ENCODE data around the gene SLAIN1.

Gene SLAIN1

DNA sequence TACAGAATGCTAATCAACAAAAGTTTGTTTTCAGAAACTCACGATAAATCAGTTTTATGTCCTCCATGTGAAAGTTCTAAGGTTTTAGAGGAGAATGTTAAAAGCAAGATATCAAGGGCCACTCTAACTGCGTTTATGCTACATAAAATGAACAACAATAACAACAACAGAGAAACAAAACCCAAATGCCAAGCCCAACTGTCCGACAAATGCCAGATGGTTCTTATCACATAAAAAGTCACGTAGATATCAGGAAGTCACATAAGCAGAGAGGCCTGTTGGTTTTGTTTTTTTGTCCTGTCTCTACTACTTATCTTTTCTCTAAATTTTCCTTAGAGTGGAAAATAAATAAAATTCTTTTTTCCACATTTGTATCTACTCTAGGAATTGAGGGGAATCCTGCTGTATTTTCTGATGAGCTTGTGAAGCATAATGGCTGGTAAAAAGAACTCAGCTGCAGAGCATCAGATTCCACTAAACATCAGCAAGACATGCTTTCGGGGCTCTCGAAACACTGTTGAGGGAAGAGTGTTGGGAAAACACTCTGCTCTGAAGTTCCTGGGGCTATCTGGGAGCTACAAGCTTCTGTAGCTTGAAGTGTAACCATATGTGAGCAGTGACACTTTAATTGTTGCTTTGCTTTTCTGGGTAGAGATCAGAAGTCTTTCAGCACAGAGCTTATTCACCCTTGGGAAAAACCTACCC is 110.1 kb downstream of the SLAIN1 start:
- H3K27ac ChIP-seq, result no peak overlapping the region
- no peak overlapping the region for H3K4me3 ChIP-seq (ENCODE audit: low read depth in 1 of 2, low read length in 1 of 2)
- no peaks in the 10 kb centered on the region for H3K9me3 ChIP-seq
- TF ChIP-seq, protein P1, sequence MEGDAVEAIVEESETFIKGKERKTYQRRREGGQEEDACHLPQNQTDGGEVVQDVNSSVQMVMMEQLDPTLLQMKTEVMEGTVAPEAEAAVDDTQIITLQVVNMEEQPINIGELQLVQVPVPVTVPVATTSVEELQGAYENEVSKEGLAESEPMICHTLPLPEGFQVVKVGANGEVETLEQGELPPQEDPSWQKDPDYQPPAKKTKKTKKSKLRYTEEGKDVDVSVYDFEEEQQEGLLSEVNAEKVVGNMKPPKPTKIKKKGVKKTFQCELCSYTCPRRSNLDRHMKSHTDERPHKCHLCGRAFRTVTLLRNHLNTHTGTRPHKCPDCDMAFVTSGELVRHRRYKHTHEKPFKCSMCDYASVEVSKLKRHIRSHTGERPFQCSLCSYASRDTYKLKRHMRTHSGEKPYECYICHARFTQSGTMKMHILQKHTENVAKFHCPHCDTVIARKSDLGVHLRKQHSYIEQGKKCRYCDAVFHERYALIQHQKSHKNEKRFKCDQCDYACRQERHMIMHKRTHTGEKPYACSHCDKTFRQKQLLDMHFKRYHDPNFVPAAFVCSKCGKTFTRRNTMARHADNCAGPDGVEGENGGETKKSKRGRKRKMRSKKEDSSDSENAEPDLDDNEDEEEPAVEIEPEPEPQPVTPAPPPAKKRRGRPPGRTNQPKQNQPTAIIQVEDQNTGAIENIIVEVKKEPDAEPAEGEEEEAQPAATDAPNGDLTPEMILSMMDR (IDR thresholded peaks at IDR 0.05), result no peak
- H3K4me1 ChIP-seq (ENCODE audit: control insufficient read depth in 1 of 2, insufficient read depth in 1 of 2, low read depth in 1 of 2, low read length in 1 of 2), result peaks cover 8 to 11% of the 10 kb centered on the region in 2 experiments
- no peaks in the 10 kb centered on the region for H3K27me3 ChIP-seq
- H3K36me3 ChIP-seq, result no peaks in the 10 kb centered on the region

GRCh38 chr13:77810430-77810829 is 112.9 kb downstream of the SLAIN1 start:
- Histone ChIP-seq H3K9me3 (no peaks in the 10 kb centered on the region), H3K36me3 (no peaks in the 10 kb centered on the region), H3K27me3 (no peaks in the 10 kb centered on the region), H3K4me1 (ENCODE audit: control insufficient read depth in 1 of 2, insufficient read depth in 1 of 2, low read depth in 1 of 2, low read length in 1 of 2) (peaks cover 8 to 11% of the 10 kb centered on the region in 2 experiments), H3K27ac (no peak overlapping the region), H3K4me3 (ENCODE audit: low read depth in 1 of 2, low read length in 1 of 2) (no peak overlapping the region)
- TF ChIP-seq, protein P1 (IDR thresholded peaks at IDR 0.05), result no peak

DNA sequence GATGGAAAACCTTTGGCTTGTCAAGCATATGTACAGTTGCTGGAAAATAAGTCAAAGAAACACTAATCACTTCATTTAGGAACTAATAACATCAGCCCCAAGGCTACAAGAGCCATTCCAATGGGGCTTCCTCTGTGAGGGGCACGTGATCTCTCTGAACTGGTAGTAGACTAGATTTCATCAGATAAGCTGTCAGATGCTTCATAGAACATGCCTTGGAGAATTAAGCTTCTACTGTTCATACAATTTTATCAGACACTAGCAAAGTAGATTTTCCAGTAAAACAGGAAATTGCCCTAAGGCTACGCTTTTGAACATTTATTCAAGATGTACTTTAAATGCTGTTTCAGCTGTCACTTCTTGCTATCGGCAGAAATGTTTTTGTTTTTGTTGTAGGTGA is 113.4 kb downstream of the SLAIN1 start:
- TF ChIP-seq, protein P1 (IDR thresholded peaks at IDR 0.05), result no peak
- peaks cover 8 to 11% of the 10 kb centered on the region in 2 experiments for H3K4me1 ChIP-seq (ENCODE audit: control insufficient read depth in 1 of 2, insufficient read depth in 1 of 2, low read depth in 1 of 2, low read length in 1 of 2)

GRCh38 chr13:77811381-77811780 is 113.9 kb downstream of the SLAIN1 start:
- Histone ChIP-seq H3K9me3 (no peaks in the 10 kb centered on the region), H3K27ac (no peak overlapping the region), H3K4me1 (ENCODE audit: control insufficient read depth in 1 of 2, insufficient read depth in 1 of 2, low read depth in 1 of 2, low read length in 1 of 2) (peaks cover 8 to 11% of the 10 kb centered on the region in 2 experiments), H3K27me3 (no peaks in the 10 kb centered on the region), H3K4me3 (ENCODE audit: low read depth in 1 of 2, low read length in 1 of 2) (no peak overlapping the region), H3K36me3 (no peaks in the 10 kb centered on the region)
- TF ChIP-seq, protein P1 (IDR thresholded peaks at IDR 0.05), result no peak

More for the DNA sequence above, 113.4 kb downstream of the SLAIN1 start:
- Histone ChIP-seq H3K27ac (no peak overlapping the region), H3K27me3 (no peaks in the 10 kb centered on the region), H3K36me3 (no peaks in the 10 kb centered on the region), H3K9me3 (no peaks in the 10 kb centered on the region), H3K4me3 (ENCODE audit: low read depth in 1 of 2, low read length in 1 of 2) (no peak overlapping the region)

DNA sequence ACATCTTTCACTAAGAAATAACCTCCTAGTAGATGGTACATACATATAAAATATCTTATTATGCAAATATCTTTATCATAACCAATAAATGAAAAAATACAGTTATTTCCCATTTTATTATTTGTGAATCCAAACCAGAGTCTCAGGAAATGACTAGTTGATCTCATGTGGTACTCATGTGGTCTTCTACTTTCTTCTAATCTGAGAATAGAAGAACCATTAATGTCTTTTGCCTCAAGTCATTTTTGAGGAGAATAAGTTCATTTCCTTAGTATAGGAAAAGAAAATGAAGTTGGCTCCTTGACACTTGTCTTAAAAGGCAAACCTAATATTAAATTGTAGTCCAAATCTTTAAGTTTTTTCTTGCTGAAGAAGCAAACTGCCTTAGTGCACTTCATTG is 114.5 kb downstream of the SLAIN1 start:
- H3K4me1 ChIP-seq (ENCODE audit: control insufficient read depth in 1 of 2, insufficient read depth in 1 of 2, low read depth in 1 of 2, low read length in 1 of 2), result peaks cover 8 to 11% of the 10 kb centered on the region in 2 experiments
- no peak overlapping the region for H3K4me3 ChIP-seq (ENCODE audit: low read depth in 1 of 2, low read length in 1 of 2)
- H3K36me3 ChIP-seq, result no peaks in the 10 kb centered on the region
- H3K27me3 ChIP-seq, result no peaks in the 10 kb centered on the region
- TF ChIP-seq, protein P1 (IDR thresholded peaks at IDR 0.05), result no peak
- no peak overlapping the region for H3K27ac ChIP-seq
- no peaks in the 10 kb centered on the region for H3K9me3 ChIP-seq
